Suprapubic skin (tissue), 4 donors: ENCODE data around the gene MARCHF2. TPM values are rescaled to one million over a fixed set of nuclear protein-coding genes. Genes with fewer than 3 reads are reported as not detected.

Source experiments
- DNase-seq, 2 donors: peaks; one replicate each; pipeline ENCODE4 v3.0.0-alpha.2; 2019; ENCODE audit warnings: low spot score in 2 of 2
- H3K27ac ChIP-seq: fragments of 200-600 bp; sonication (generic); one replicate; pipeline ENCODE4 v1.5.1; 2019
- H3K27me3 ChIP-seq: fragments of 200-600 bp; sonication (generic); one replicate; pipeline ENCODE4 v1.5.1; 2019
- H3K36me3 ChIP-seq: fragments of 200-600 bp; sonication (generic); one replicate; pipeline ENCODE4 v1.5.1; 2019
- H3K4me1 ChIP-seq: fragments of 200-600 bp; sonication (generic); one replicate; pipeline ENCODE4 v1.5.1; 2019
- H3K4me3 ChIP-seq: fragments of 200-600 bp; sonication (generic); one replicate; pipeline ENCODE4 v1.5.1; 2019; ENCODE audit warnings: mild to moderate bottlenecking
- H3K9me3 ChIP-seq: fragments of 200-600 bp; sonication (generic); one replicate; pipeline ENCODE4 v1.5.1; 2019
- EP300 ChIP-seq: sonication (generic); formaldehyde crosslinking; IDR thresholded peaks from one replicate; pipeline ENCODE4 v1.6.1; 2017; ENCODE audit warnings: antibody characterized with exemption
- POLR2A ChIP-seq, 2 donors: fragments of 450-650 bp; IDR thresholded peaks; one replicate each; pipeline ENCODE4 v1.6.1; 2017; ENCODE audit warnings: antibody characterized with exemption in 2 of 2, mild to moderate bottlenecking in 2 of 2, moderate library complexity in 2 of 2
- POLR2AphosphoS5 ChIP-seq, 3 donors: sonication (generic); formaldehyde crosslinking; IDR thresholded peaks; one replicate each; pipeline ENCODE4 v1.6.1; 2017; ENCODE audit warnings: antibody characterized with exemption in 3 of 3
- WGBS: methylation state at CpG from one replicate; pipeline ENCODE4 v1.1.5; 2018; 5-methylcytosine and 5-hydroxymethylcytosine counted together
- total RNA-seq, 4 donors: library from RNA; depleted of rRNA; stranded (reverse); fragments of >200 nt; gene quantifications; one replicate each; pipeline ENCODE4 v1.1.0, GENCODE V29; 2016
- TF ChIP-seq, protein P1 (sequence below), 2 donors: fragments of 200-600 bp in 1 of 2; fragments of 450-650 bp in 1 of 2; sonication (generic) in 1 of 2; IDR thresholded peaks; one replicate each; pipeline ENCODE4 v1.5.1; 2016 to 2019; ENCODE audit warnings: antibody characterized with exemption in 2 of 2, mild to moderate bottlenecking in 1 of 2, moderate library complexity in 1 of 2

Gene MARCHF2
- total RNA-seq, 4 donors from 2014 or later = 47.4 to 99.0 (median 90.8) TPM

- DNase-seq = no peak
- no peaks in the 10 kb centered on the region for H3K36me3 ChIP-seq
- peak overlapping the region; percentile 59 for H3K4me3 ChIP-seq
- H3K27ac ChIP-seq = peak overlapping the region; percentile 95
- H3K27me3 ChIP-seq = no peaks in the 10 kb centered on the region
- no peaks in the 10 kb centered on the region for H3K9me3 ChIP-seq
- H3K4me1 ChIP-seq = peaks cover 55% of the 10 kb centered on the region
- WGBS = 19% methylated on average over 16 of the region's 16 CpGs
- no peak for TF ChIP-seq POLR2AphosphoS5 (IDR thresholded peaks at IDR 0.05)
- TF ChIP-seq, protein P1, sequence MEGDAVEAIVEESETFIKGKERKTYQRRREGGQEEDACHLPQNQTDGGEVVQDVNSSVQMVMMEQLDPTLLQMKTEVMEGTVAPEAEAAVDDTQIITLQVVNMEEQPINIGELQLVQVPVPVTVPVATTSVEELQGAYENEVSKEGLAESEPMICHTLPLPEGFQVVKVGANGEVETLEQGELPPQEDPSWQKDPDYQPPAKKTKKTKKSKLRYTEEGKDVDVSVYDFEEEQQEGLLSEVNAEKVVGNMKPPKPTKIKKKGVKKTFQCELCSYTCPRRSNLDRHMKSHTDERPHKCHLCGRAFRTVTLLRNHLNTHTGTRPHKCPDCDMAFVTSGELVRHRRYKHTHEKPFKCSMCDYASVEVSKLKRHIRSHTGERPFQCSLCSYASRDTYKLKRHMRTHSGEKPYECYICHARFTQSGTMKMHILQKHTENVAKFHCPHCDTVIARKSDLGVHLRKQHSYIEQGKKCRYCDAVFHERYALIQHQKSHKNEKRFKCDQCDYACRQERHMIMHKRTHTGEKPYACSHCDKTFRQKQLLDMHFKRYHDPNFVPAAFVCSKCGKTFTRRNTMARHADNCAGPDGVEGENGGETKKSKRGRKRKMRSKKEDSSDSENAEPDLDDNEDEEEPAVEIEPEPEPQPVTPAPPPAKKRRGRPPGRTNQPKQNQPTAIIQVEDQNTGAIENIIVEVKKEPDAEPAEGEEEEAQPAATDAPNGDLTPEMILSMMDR (IDR thresholded peaks at IDR 0.05) = no peak
- no peak for TF ChIP-seq POLR2A (IDR thresholded peaks at IDR 0.05)
- TF ChIP-seq EP300 = no peak
Measured at GRCh38 chr19:8446061-8446709, 33.1 kb downstream of the MARCHF2 start.

DNA sequence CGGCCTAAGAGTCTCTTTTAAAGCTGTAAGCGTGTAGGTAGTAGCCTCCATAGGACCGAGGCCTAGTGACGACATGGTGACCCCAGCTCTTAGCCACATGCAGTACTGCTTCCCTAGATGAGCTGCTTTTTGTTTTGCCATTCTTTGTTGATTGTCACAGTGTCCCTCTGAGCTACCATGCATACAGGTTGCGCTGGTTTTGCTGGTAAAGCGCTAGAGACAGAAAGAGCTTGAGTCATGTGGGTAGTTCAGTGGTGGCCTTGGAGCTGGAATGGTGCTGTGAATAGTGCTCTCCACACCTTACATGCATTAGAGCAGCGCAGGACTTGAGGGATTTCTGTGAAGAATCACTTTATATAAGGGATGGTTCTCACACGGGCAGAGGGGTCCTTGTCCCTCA, 36.7 kb downstream of the MARCHF2 start:
- Histone ChIP-seq H3K4me1 (peaks cover 87% of the 10 kb centered on the region), H3K27ac (peak overlapping the region; percentile 12)

DNA sequence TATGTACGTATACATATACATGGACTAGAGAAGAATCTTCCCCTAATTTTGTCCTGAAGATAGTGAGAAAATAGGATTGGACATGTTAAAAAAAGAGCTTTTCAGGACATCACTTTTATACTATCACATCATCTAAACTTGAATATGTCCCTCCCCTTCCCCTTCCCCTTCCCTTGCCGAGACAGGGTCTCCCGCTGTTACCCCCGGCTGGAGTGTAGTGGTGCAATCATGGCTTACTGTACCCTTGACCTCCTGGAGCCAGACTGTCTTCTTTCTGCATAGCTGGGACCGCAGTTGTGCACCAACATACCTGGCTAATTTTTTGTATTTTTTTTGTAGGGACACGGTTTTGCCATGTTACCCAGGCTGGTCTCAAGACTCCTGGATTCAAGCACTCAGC, 38.3 kb downstream of the MARCHF2 start:
- TF ChIP-seq POLR2A (IDR thresholded peaks at IDR 0.05) (no peak), POLR2AphosphoS5 (IDR thresholded peaks at IDR 0.05) (no peak)
- no peaks in the 10 kb centered on the region for H3K9me3 ChIP-seq
- H3K4me3 ChIP-seq = no peak overlapping the region
- H3K4me1 ChIP-seq = peaks cover 81% of the 10 kb centered on the region
- H3K27me3 ChIP-seq = no peaks in the 10 kb centered on the region
- 69% methylated on average over 6 of the region's 6 CpGs for WGBS
- H3K27ac ChIP-seq = no peak overlapping the region
- peaks cover 7% of the 10 kb centered on the region for H3K36me3 ChIP-seq
- DNase-seq = no peak

More for the DNA sequence above, 36.7 kb downstream of the MARCHF2 start:
- H3K27me3 ChIP-seq = no peaks in the 10 kb centered on the region
- H3K4me3 ChIP-seq = no peak overlapping the region
- H3K36me3 ChIP-seq = peaks cover under 1% of the 10 kb centered on the region
- no peak for DNase-seq
- 64% methylated on average over 7 of the region's 8 CpGs for WGBS
- TF ChIP-seq POLR2A (IDR thresholded peaks at IDR 0.05) (no peak), POLR2AphosphoS5 (IDR thresholded peaks at IDR 0.05) (no peak), EP300 (no peak)
- TF ChIP-seq, protein P1 (IDR thresholded peaks at IDR 0.05) = no peak
- H3K9me3 ChIP-seq = no peaks in the 10 kb centered on the region

DNA sequence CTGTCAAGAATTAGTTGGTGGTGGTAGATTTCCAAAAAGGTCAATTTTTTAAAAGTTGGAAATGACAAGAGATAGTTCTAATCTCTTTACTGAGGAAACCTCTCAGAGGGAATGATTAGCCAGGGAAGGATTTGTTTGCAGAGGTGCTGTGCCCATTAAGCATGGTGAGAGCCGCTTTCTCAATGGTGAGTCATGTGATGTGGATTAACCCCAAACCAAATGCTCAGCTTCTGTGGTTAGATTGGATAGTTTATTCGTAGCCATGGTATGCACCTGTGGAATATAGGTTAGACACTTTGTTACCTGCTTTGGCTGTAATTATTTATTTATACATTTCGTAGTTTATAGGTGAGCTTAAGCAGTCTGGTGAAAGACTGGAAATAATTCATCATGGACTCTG, 38.8 kb downstream of the MARCHF2 start:
- H3K4me3 ChIP-seq = no peak overlapping the region

GRCh38 chr19:8452446-8453123, 39.5 kb downstream of the MARCHF2 start:
- 73% methylated on average over 4 of the region's 4 CpGs for WGBS
- Histone ChIP-seq H3K27me3 (no peaks in the 10 kb centered on the region), H3K9me3 (no peaks in the 10 kb centered on the region), H3K4me3 (no peak overlapping the region), H3K36me3 (peaks cover 10% of the 10 kb centered on the region), H3K4me1 (peaks cover 74% of the 10 kb centered on the region), H3K27ac (no peak overlapping the region)
- no peak for DNase-seq
- TF ChIP-seq, protein P1 (IDR thresholded peaks at IDR 0.05) = no peak
- TF ChIP-seq EP300 (no peak), POLR2A (IDR thresholded peaks at IDR 0.05) (no peak), POLR2AphosphoS5 (IDR thresholded peaks at IDR 0.05) (no peak)

More for the DNA sequence above, 38.8 kb downstream of the MARCHF2 start:
- peaks cover 10% of the 10 kb centered on the region for H3K36me3 ChIP-seq
- no peak for DNase-seq
- WGBS = 46% methylated on average over 3 of the region's 3 CpGs
- no peaks in the 10 kb centered on the region for H3K27me3 ChIP-seq
- peaks cover 77% of the 10 kb centered on the region for H3K4me1 ChIP-seq
- TF ChIP-seq POLR2A (IDR thresholded peaks at IDR 0.05) (no peak), EP300 (no peak), POLR2AphosphoS5 (IDR thresholded peaks at IDR 0.05) (no peak)
- TF ChIP-seq, protein P1 (IDR thresholded peaks at IDR 0.05) = no peak
- H3K9me3 ChIP-seq = no peaks in the 10 kb centered on the region
- H3K27ac ChIP-seq = no peak overlapping the region
